B cell (primary cell): Measurements from ENCODE around the gene SPATA12.

Source experiments
- EZH2 ChIP-seq: IDR thresholded peaks from 2 replicates; pipeline ENCODE4 v1.6.1; 2012; ENCODE audit warnings: borderline replicate concordance, low read depth, mild to moderate bottlenecking, moderate library complexity, low read length; ENCODE audit not compliant: insufficient read depth, poor library complexity, severe bottlenecking
- TF ChIP-seq, protein P1 (sequence below): fragments of 200-600 bp; IDR thresholded peaks from one replicate; pipeline ENCODE4 v1.8.0; 2022; ENCODE audit warnings: antibody characterized with exemption, mild to moderate bottlenecking

DNA sequence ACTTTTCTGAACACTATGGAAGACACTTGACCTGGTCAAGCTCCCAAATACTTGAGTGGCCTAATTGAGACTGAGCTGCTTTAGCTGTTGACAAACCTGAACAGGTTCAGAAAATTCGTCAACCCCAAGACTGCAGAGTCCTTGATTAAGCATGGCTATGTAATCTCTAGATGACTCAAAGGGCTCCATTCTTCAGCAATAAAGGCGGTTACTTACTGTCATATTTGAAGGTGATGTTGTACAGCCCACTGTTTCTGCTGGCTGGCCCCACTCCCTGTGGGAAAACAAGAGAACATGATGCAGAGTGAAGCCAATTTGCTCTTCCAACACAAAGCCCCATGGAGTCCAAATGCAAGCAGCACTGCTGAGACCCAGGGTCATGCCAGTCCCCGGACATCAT is 59.6 kb downstream of the SPATA12 start:
- TF ChIP-seq, protein P1, sequence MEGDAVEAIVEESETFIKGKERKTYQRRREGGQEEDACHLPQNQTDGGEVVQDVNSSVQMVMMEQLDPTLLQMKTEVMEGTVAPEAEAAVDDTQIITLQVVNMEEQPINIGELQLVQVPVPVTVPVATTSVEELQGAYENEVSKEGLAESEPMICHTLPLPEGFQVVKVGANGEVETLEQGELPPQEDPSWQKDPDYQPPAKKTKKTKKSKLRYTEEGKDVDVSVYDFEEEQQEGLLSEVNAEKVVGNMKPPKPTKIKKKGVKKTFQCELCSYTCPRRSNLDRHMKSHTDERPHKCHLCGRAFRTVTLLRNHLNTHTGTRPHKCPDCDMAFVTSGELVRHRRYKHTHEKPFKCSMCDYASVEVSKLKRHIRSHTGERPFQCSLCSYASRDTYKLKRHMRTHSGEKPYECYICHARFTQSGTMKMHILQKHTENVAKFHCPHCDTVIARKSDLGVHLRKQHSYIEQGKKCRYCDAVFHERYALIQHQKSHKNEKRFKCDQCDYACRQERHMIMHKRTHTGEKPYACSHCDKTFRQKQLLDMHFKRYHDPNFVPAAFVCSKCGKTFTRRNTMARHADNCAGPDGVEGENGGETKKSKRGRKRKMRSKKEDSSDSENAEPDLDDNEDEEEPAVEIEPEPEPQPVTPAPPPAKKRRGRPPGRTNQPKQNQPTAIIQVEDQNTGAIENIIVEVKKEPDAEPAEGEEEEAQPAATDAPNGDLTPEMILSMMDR, result no peak
- TF ChIP-seq EZH2, result no peak
